ENCODE results near the gene NRTN. TPM values are rescaled to one million over a fixed set of nuclear protein-coding genes. Genes with fewer than 3 reads are reported as not detected.

Gene NRTN
- total RNA-seq, result 10 to 100 TPM in 2 of 4 donors, 1 to 10 TPM in 2; 3.6 to 27.2 (median 14.6) TPM

GRCh38 chr19:5804516-5805461 is at the start of gene NRTN:
Gene NRTN (plus strand): TSS chr19:5805067. CDS start chr19:5824166, 19,099 bp downstream.
- WGBS, 2 donors (ENCODE audit: low coverage in 1 of 2), result 0 to 17% methylated on average over 2 to 3 of the region's 107 CpGs
- H3K4me1 ChIP-seq, result peaks cover 0 to 35% (median 10%) of the 10 kb centered on the region in 3 donors
- peak; percentile 48 for ATAC-seq
- no peaks in the 10 kb centered on the region for H3K9me3 ChIP-seq
- peaks cover 48% of the 10 kb centered on the region for H3K27me3 ChIP-seq
- H3K36me3 ChIP-seq, result peaks cover 0 to 4% of the 10 kb centered on the region in 2 donors
- H3K27ac ChIP-seq, result peak within 1 kb of the TSS; percentile 85 to 96 (median 92)
- H3K4me3 ChIP-seq, result peak within 1 kb of the TSS; percentile 68 to 76
- TF ChIP-seq EP300 (IDR thresholded peaks at IDR 0.05) (no peak), CTCF (IDR thresholded peaks at IDR 0.05) (no peak), POLR2A (IDR thresholded peaks at IDR 0.05) (peak in 1 of 2 donors; percentile 24)

GRCh38 chr19:5762608-5763217 is 42.2 kb upstream of the NRTN start:
- no peak for ATAC-seq
- WGBS, 2 donors (ENCODE audit: low coverage in 1 of 2), result 82% methylated on average over 5 of the region's 5 CpGs
- Histone ChIP-seq H3K36me3 (no peaks in the 10 kb centered on the region), H3K27me3 (peaks cover 10% of the 10 kb centered on the region), H3K4me3 (no peak overlapping the region), H3K4me1 (no peaks in the 10 kb centered on the region), H3K9me3 (no peaks in the 10 kb centered on the region), H3K27ac (no peak overlapping the region)
- TF ChIP-seq POLR2AphosphoS5 (IDR thresholded peaks at IDR 0.05) (no peak), EP300 (IDR thresholded peaks at IDR 0.05) (no peak), POLR2A (IDR thresholded peaks at IDR 0.05) (no peak)

GRCh38 chr19:5765220-5765619 is 39.6 kb upstream of the NRTN start:
- TF ChIP-seq POLR2A (IDR thresholded peaks at IDR 0.05), result no peak
- TF ChIP-seq CTCF (IDR thresholded peaks at IDR 0.05), result no peak
- TF ChIP-seq POLR2AphosphoS5 (IDR thresholded peaks at IDR 0.05), result no peak
- no peak for TF ChIP-seq EP300 (IDR thresholded peaks at IDR 0.05)
- H3K4me1 ChIP-seq, result no peaks in the 10 kb centered on the region
- ATAC-seq, result no peak
- H3K27ac ChIP-seq, result no peak overlapping the region
- no peak overlapping the region for H3K4me3 ChIP-seq
- 89 to 100% methylated on average over 1 to 3 of the region's 3 CpGs for WGBS, 2 donors (ENCODE audit: low coverage in 1 of 2)
- H3K36me3 ChIP-seq, result no peaks in the 10 kb centered on the region
- no peaks in the 10 kb centered on the region for H3K9me3 ChIP-seq
- H3K27me3 ChIP-seq, result peaks cover 4% of the 10 kb centered on the region

GRCh38 chr19:5767949-5768348 is 36.9 kb upstream of the NRTN start:
- no peak overlapping the region for H3K4me3 ChIP-seq
- no peaks in the 10 kb centered on the region for H3K9me3 ChIP-seq
- TF ChIP-seq POLR2AphosphoS5 (IDR thresholded peaks at IDR 0.05) (no peak), CTCF (IDR thresholded peaks at IDR 0.05) (no peak), EP300 (IDR thresholded peaks at IDR 0.05) (no peak), POLR2A (IDR thresholded peaks at IDR 0.05) (no peak)
- no peaks in the 10 kb centered on the region for H3K36me3 ChIP-seq
- no peaks in the 10 kb centered on the region for H3K4me1 ChIP-seq
- no peaks in the 10 kb centered on the region for H3K27me3 ChIP-seq
- H3K27ac ChIP-seq, result no peak overlapping the region
- 87 to 91% methylated on average over 7 to 10 of the region's 10 CpGs for WGBS, 2 donors (ENCODE audit: low coverage in 1 of 2)
- no peak for ATAC-seq

GRCh38 chr19:5772416-5772815 is 32.5 kb upstream of the NRTN start:
- no peak for ATAC-seq
- WGBS, 2 donors (ENCODE audit: low coverage in 1 of 2), result 69 to 89% methylated on average over 3 to 6 of the region's 19 CpGs
- H3K27ac ChIP-seq, result no peak overlapping the region
- no peaks in the 10 kb centered on the region for H3K27me3 ChIP-seq
- no peaks in the 10 kb centered on the region for H3K36me3 ChIP-seq
- no peaks in the 10 kb centered on the region for H3K9me3 ChIP-seq
- no peak for TF ChIP-seq POLR2AphosphoS5 (IDR thresholded peaks at IDR 0.05)
- no peak for TF ChIP-seq EP300 (IDR thresholded peaks at IDR 0.05)
- TF ChIP-seq CTCF (IDR thresholded peaks at IDR 0.05), result no peak
- no peak for TF ChIP-seq POLR2A (IDR thresholded peaks at IDR 0.05)
- no peak overlapping the region for H3K4me3 ChIP-seq
- H3K4me1 ChIP-seq, result peaks cover 0 to 3% (median 0%) of the 10 kb centered on the region in 3 donors
